ENCODE measurements around the gene NODAL.

Gene NODAL

GRCh38 chr10:70462349-70462984, 21.0 kb upstream of the NODAL start:
- DNase-seq = no peak

GRCh38 chr10:70461397-70462348, 20.2 kb upstream of the NODAL start:
- no peak for DNase-seq

- DNase-seq = no peak
These were observed 18.5 kb upstream of the NODAL start for GRCh38 chr10:70459774-70460490.

- no peak for DNase-seq
These were observed 17.7 kb upstream of the NODAL start for GRCh38 chr10:70459061-70459773.

- DNase-seq = no peak
These were observed 17.0 kb upstream of the NODAL start for GRCh38 chr10:70458329-70459060.

- DNase-seq = no peak
These were observed 16.4 kb upstream of the NODAL start for GRCh38 chr10:70457759-70458305.

GRCh38 chr10:70456164-70456563, 14.7 kb upstream of the NODAL start:
- DNase-seq = no peak

- no peak for DNase-seq
These were observed 13.7 kb upstream of the NODAL start for GRCh38 chr10:70455213-70455630.

- no peak for DNase-seq
These were observed 6.8 kb upstream of the NODAL start for GRCh38 chr10:70448236-70448635.

GRCh38 chr10:70445718-70446657, 4.5 kb upstream of the NODAL start:
- no peak for DNase-seq

GRCh38 chr10:70444744-70445143, 3.3 kb upstream of the NODAL start:
- no peak for DNase-seq

- no peak for DNase-seq
These were observed 979 bp upstream of the NODAL start for GRCh38 chr10:70442332-70442988.

GRCh38 chr10:70441895-70442309, 421 bp upstream of the NODAL start:
- DNase-seq = no peak

- no peak for DNase-seq
These were observed 953 bp downstream of the NODAL start for GRCh38 chr10:70440296-70441160.

GRCh38 chr10:70437721-70438120, 3.8 kb downstream of the NODAL start:
- DNase-seq = no peak

- no peak for DNase-seq
These were observed 6.0 kb downstream of the NODAL start for GRCh38 chr10:70435241-70436085.

GRCh38 chr10:70433581-70434280, 7.8 kb downstream of the NODAL start:
- DNase-seq = no peak
